Measurements from ENCODE around the gene TBC1D16. TPM values are rescaled to one million over a fixed set of nuclear protein-coding genes. Genes with fewer than 3 reads are reported as not detected.
"Not testable (repeated sequence)": the region's sequence is repeated elsewhere in the genome, so short reads cannot be mapped to it uniquely, and the experiment has no call there.

The TBC1D16 gene
- total RNA-seq, 1 donor from 2014 or later: 29.1 TPM

- no peak for DNase-seq (ENCODE audit: low read depth in 2 of 2)
Measured at GRCh38 chr17:79975498-79976134, 60.1 kb downstream of the TBC1D16 start.

GRCh38 chr17:79974566-79975497 lies 60.8 kb downstream of the TBC1D16 start:
- DNase-seq (ENCODE audit: low read depth in 2 of 2): no peak

- no peak for DNase-seq (ENCODE audit: low read depth in 2 of 2)
Measured at GRCh38 chr17:79971651-79972050, 64.0 kb downstream of the TBC1D16 start.

- DNase-seq (ENCODE audit: low read depth in 2 of 2): peak; percentile 56 to 65
Measured at GRCh38 chr17:79970576-79971068, 65.0 kb downstream of the TBC1D16 start.

- no peak for DNase-seq (ENCODE audit: low read depth in 2 of 2)
Measured at GRCh38 chr17:79969906-79970305, 65.8 kb downstream of the TBC1D16 start.

GRCh38 chr17:79968116-79968515 lies 67.6 kb downstream of the TBC1D16 start:
- DNase-seq (ENCODE audit: low read depth in 2 of 2): no peak

GRCh38 chr17:79966681-79967080 lies 69.0 kb downstream of the TBC1D16 start:
- no peak for DNase-seq (ENCODE audit: low read depth in 2 of 2)

- peak; percentile 48 to 78 for DNase-seq (ENCODE audit: low read depth in 2 of 2)
Measured at GRCh38 chr17:79965806-79966205, 69.9 kb downstream of the TBC1D16 start.

- DNase-seq (ENCODE audit: low read depth in 2 of 2): not testable (repeated sequence)
Measured at GRCh38 chr17:79962467-79962866, 73.2 kb downstream of the TBC1D16 start.

GRCh38 chr17:79961567-79961966 lies 74.1 kb downstream of the TBC1D16 start:
- not testable (repeated sequence) for DNase-seq (ENCODE audit: low read depth in 2 of 2)

GRCh38 chr17:79960788-79961522 lies 74.7 kb downstream of the TBC1D16 start:
- peak; percentile 54 to 95 for DNase-seq (ENCODE audit: low read depth in 2 of 2)

GRCh38 chr17:79959042-79959441 lies 76.6 kb downstream of the TBC1D16 start:
- no peak for DNase-seq (ENCODE audit: low read depth in 2 of 2)

GRCh38 chr17:79956853-79957252 lies 78.8 kb downstream of the TBC1D16 start:
- DNase-seq (ENCODE audit: low read depth in 2 of 2): no peak

- DNase-seq (ENCODE audit: low read depth in 2 of 2): not testable (repeated sequence)
Measured at GRCh38 chr17:79956441-79956735, 79.3 kb downstream of the TBC1D16 start.

GRCh38 chr17:79955691-79956440 lies 79.8 kb downstream of the TBC1D16 start:
- no peak for DNase-seq (ENCODE audit: low read depth in 2 of 2)

GRCh38 chr17:79955167-79955549 lies 80.5 kb downstream of the TBC1D16 start:
- DNase-seq (ENCODE audit: low read depth in 2 of 2): no peak

- no peak for DNase-seq (ENCODE audit: low read depth in 2 of 2)
Measured at GRCh38 chr17:79954281-79955166, 81.1 kb downstream of the TBC1D16 start.

GRCh38 chr17:79953335-79953734 lies 82.3 kb downstream of the TBC1D16 start:
- no peak for DNase-seq (ENCODE audit: low read depth in 2 of 2)

GRCh38 chr17:79952901-79953300 lies 82.8 kb downstream of the TBC1D16 start:
- DNase-seq (ENCODE audit: low read depth in 2 of 2): no peak

- DNase-seq (ENCODE audit: low read depth in 2 of 2): no peak
Measured at GRCh38 chr17:79952265-79952877, 83.3 kb downstream of the TBC1D16 start.

All from dermis microvascular lymphatic vessel endothelial cell (primary cell).